Neural cell (in vitro differentiated cells): ENCODE measurements around the gene ADM.

ENCODE experiments used
- CTCF ChIP-seq: fragments of 450-650 bp; IDR thresholded peaks from 2 replicates; pipeline ENCODE4 v1.5.1; 2014; ENCODE audit warnings: antibody characterized with exemption, mild to moderate bottlenecking, moderate library complexity; ENCODE audit not compliant: poor library complexity, severe bottlenecking
- EZH2 ChIP-seq: fragments of 200-600, 300-800 bp; shearing (Covaris generic), sonication (generic); IDR thresholded peaks from 2 replicates; pipeline ENCODE4 v1.6.1; 2014; ENCODE audit warnings: antibody characterized with exemption, low read length, borderline replicate concordance, mild to moderate bottlenecking; ENCODE audit not compliant: insufficient read depth, poor library complexity, severe bottlenecking
- POLR2AphosphoS5 ChIP-seq: IDR thresholded peaks from 2 replicates; pipeline ENCODE4 v1.6.1; 2012
- RAD21 ChIP-seq: fragments of 450-650 bp; conservative IDR thresholded peaks from 2 replicates; pipeline ENCODE4 v1.6.1; 2014; ENCODE audit warnings: antibody characterized with exemption, mild to moderate bottlenecking, moderate library complexity

GRCh38 chr11:10322401-10322800, 17.5 kb downstream of the ADM start:
- TF ChIP-seq EZH2 (no peak), RAD21 (no peak), POLR2AphosphoS5 (no peak), CTCF (no peak)
